Medulla oblongata (tissue), 1 donor: Measurements from ENCODE around the gene PHF5A.
"Not testable (repeated sequence)": the region's sequence is repeated elsewhere in the genome, so short reads cannot be mapped to it uniquely, and the experiment has no call there.

Experiments used
- DNase-seq: peaks from one replicate; pipeline ENCODE4 v3.0.0-alpha.2; 2015; ENCODE audit errors: extremely low spot score

The PHF5A gene

DNA sequence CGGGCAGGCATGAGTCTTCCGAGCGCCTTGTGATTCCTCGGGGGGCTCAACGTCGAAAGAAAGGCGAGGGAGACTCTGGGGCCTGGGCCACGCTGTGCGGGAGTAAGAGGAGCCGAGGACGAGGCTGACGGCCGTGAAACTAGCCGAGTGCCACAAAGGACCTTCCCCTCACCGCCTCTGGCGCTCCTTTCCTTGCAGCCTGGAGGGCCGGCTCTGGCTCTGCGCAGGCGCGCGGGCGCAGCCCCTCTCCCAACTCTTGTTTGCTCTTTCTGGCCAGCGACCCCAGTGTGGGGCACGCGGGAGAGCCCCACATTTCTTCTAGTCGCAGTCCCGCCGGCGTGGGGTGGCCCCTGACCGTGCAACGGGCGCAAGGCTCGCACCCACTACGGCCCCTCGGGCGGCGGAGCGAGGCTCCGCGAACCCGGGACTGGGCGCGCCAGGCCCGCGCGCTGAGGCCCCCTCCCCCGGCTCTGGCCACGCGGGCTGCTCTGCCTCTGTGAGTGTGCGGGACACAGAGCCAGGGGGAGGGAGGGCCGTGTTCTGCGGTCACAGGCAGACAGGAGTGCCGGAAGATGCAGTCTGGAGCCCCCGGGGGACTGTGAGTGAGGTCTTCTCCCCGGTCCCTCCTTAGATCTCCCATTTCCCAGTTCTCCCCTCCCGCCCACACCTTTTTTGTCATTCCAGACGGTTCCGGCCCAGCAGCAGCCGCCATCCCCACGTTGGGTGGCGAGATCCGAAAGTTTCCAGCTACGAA lies 20.9 kb downstream of the PHF5A start:
- DNase-seq: peak; percentile 70

DNA sequence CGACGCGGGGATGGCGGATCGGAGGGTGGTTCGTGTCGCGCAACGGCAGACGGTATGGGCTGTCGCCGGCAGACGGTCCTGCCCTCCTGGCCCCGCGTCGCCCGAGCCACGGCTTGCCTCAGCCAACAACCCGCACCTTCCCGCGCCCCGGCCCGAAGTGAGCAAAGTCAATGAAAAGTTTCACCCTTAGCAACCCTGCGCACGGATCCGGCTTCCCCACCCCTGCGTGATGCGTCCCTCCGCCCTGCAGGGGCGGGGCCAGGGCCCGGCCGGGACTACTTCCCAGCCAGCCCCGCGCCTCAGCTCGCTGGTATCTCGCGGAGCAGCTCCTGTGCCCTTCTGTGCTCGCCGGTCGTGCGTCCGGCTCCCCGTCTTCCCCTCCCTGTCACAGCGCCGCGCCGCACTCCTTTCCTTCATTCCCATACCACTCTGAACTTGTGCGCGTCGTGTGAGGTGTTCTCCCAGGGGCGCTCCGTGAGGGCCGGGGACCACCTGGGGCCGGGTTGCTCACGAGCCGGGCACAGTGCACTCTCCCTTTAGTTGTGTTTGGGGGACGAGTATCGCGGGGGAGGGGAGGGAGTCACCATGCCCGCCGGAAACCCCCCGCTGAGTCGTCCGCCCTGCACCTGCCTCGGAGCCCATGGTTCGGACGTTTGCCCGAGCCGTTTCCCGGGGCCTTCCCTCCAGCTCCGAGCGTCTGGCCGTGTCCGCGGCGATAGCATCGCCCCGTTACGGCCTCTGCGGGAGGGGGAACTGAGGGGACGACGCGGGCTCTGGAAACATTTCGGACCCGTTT lies 21.7 kb downstream of the PHF5A start, which contains the start of gene TOB2:
TOB2 (minus strand) TSS at position 163 of the 796 bp plus-strand sequence. CDS start 9,456 bp downstream, outside the sequence.
- peak; percentile 98 for DNase-seq

GRCh38 chr22:41446057-41446501 lies 22.4 kb downstream of the PHF5A start:
- DNase-seq: peak; percentile 34

DNA sequence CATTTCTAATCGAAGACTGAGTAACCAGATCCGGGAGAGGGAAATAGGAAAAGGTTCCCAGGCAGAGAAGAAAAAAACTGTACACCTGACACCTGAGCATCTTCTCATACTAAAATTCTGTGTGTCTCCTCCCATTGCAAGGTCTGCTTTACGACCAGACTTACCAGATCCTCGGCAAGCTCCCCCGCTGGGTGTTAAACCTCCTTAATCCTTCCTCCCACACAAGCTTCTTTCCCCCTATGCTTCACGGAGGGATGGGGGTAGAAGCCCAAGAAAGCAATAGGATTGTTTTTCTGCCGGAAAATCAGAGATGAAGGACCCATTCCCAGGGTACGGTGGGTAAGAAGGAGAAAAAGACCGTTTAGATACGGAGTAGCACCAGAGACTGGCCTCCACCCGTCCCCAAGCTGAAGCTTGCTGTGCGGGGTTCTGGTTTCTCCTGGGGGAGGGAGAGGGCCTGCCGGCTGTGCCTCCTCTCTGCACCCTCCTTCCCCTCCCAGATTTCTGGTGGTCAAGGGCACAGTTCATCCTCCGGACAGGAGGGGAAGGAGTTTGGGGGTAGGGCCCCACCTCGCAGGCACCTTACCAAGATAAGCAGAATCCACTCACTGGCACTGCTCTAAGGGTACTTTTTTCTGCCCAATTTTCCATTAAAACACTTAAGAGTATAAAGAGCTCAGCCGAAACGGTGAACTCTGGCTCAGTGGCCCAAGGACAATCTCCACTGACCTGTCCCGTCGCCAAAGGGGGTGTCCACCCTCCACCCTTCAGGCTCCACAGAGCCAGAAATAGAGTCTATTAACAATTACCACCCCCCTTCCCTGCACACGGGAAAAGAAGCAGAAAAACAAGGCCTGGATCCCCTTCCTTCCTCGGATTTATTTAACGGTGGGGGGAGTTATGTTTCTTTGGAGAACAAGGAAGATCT lies 23.1 kb downstream of the PHF5A start:
- peak; percentile 54 for DNase-seq

DNA sequence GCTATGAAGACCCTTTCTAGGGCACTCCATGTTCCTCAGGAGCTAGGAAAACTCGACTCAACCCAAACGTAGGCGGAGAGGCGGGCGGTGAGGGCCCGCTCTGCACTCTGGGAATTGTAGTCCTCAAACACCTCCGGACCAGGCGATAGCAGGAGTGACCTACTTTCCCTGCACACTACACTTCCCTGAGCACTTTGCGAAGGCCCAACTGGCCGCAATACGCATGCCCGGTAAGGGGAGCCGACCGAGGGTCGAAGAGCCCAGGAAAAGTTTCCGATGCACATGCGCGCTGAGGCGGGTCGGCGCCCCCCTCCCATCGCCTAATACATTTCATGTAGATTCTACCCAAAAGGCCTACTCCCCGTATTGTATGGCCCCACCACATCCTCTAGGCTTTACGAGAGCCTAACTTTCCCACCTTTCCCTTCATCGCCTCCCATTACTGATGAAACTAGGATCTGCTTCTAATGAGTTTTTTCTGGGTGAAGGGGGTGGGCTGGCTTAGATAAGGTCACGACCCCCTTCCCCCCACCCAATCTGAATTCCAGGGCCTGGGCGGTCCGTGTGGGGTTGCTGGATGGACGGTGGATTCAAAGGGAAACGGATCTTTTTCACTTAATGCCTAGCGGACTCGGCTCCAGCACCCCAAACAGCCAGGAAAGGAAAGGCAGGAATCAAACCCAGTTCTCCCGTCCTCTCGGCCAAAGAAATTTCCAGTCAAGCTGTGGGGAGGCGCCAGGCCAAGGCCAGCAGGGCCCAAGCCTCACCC lies 23.9 kb downstream of the PHF5A start:
- peak; percentile 96 for DNase-seq

GRCh38 chr22:41442240-41442792 lies 26.2 kb downstream of the PHF5A start:
- peak; percentile 55 for DNase-seq

GRCh38 chr22:41440511-41440910 lies 28.0 kb downstream of the PHF5A start:
- not testable (repeated sequence) for DNase-seq

DNA sequence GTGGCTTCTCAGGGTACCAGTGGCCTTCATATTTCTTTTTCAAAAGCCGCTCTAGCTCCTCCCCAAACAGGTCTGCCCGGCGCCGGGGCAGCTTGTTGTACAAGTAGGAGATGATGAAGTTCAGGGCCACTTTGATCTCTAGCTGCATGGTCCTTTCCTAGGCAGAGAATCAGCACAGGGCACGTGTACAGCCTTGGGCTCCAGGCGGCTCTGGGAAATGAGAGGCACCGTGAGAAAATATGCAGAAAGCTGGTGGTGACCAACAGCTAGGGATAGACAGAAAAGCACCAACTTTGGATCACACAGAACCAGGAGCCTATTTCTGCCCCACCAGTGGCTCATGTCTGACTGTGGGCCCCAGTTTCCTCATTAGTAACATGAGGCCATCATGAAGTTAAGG lies 31.3 kb downstream of the PHF5A start:
- no peak for DNase-seq

DNA sequence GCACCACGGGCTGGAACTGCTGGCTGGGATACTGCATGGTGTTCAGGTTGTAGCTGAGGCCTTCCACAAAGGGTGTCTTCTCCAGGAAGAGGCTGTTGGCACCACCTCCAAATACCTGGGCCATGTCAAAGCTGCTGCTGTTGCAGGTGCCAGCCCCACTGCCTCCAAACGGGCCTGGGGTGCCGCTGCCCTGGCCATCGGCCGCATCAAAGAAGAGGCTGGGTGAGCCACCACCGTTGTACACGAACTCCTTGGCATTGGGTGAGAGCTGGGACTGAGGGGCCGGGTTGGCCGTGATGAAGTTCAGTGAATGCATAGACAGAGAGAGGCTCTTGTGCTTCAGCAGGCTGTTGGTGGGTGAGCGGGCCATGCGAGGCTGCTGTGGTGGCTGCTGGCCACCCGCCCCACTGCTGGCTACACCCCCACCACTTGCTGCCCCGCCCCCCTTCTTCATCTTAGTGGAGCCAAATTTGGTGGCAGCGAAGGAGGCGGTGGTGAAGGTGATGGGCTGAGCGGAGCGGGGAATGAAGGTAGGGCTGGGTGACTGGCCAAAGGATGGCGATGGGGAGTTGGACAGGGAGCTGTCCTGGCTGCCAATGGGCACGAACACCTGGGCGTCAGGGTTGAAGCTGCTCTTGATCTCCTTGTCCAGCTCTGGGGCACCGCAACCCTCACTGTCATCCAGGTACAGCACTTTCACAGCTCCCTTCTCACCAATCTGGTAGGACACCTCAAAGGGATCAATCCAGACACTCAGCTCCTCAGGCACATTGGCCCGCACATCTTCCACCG lies 32.0 kb downstream of the PHF5A start:
- no peak for DNase-seq

DNA sequence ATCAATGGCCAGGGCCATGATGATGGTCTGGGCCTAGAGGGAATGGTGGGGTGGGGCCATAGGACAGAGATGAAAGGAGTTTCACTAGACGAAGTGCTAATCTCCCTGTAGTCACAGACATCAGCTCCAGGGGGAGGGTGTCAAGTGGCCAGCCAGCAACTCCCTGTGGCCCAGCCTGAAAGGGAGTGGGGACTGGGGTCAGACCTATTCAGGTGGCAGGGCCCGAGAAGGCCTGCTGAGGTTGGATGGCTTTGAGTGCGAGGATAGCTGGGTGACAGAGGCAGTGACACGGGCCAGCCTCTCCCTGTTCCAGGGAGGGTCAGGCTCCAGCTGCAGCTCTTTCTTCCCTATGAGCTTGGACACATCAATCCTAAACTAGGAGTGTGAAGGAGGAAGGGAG lies 32.9 kb downstream of the PHF5A start:
- no peak for DNase-seq

DNA sequence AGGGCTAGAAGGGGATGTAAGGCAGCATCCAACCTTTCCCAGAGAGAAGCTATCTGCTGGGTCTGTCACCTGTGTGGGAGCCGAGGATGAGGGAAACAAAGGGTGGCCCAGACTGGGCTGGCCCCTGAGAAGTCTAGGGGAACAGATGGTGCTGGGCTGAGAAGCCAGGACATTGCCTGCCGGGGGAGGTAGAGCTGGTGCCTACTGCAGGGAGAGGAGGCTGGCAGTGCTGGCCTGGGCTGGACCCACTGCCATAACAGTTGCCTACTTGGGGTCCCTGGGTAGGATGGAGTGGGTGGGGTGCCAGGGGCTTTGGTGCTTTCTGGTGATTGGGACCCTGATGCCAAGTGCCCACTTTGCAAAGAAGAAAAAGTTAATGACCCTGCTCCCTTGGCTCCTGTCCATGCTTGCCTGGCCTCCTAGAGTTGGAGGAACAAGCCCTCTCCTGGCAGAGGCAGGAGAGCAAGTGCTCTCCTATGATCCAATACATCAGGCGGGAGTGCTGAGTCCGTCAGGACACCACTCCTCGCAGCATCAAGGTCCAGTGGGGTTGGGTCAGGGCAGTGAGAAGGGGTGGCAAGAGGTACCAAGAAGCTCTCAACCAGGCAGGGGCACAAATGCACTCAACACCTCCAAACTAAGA lies 34.0 kb downstream of the PHF5A start:
- peak; percentile 63 for DNase-seq

GRCh38 chr22:41433480-41433879 lies 35.0 kb downstream of the PHF5A start:
- DNase-seq: not testable (repeated sequence)

- DNase-seq: no peak
These were observed 36.8 kb downstream of the PHF5A start for GRCh38 chr22:41431656-41432055.

- no peak for DNase-seq
These were observed 38.5 kb downstream of the PHF5A start for GRCh38 chr22:41429951-41430332.

- peak; percentile 66 for DNase-seq
These were observed 39.1 kb downstream of the PHF5A start for GRCh38 chr22:41429232-41429950.

DNA sequence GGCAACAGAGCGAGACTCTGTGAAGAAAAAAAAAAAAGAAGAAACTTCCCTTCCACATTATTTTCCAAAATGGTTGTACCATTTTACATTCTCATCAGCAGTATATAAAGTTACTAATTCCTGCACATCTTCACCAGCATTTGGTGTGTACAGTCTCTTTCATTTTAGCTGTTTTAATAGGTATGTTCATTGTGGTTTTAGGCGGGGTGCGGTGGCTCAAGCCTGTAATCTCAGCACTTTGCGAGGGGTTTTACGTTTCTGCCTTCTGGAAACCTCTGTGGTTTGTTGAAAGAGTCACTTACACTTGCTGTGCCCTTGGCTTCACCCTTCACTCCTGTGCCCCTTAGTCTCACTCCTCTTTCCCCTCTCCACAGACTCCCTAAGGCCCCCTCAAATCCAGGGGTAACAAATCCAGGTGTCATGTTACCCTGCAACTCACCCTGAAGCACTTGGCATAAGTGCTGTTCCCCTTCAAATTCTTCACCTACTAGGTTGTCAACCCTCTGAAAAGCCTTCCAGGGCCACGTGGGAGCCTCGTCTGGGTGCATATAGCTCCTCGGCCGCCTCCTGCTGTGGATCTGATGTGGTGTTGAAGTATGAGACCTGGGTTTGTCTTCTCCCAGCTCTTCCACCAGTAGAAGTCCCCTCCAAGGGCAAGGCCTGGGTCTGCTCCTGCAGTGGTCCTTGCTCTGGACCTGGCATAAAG lies 42.7 kb downstream of the PHF5A start:
- DNase-seq: no peak

DNA sequence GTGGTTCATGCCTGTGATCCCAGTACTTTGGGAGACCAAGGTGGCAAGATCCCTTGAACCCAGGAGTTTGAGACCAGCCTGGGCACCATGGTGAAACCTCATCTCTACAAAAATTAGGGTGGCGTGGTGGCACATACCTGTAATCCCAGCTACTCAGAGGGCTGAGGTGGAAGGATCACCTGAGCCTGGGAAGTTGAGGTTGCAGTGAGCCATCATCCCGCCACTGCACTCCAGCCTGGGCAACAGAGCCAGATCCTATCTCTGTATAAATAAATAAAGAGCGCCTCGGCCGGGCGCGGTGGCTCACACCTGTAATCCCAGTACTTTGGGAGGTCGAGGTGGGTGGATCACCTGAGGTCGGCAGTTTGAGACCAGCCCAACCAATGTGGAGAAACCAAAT lies 49.8 kb downstream of the PHF5A start:
- DNase-seq: no peak
